Right lobe of liver (tissue), 4 donors: Measurements from ENCODE around the gene FKBP7.

Experiments
- CTCF ChIP-seq, 4 donors: fragments of 200-600 bp in 3 of 4; fragments of 450-650 bp in 1 of 4; IDR thresholded peaks; one replicate each; pipeline versions ENCODE4 v1.5.1 to v1.8.0; 2016 to 2022; ENCODE audit warnings: antibody characterized with exemption in 4 of 4, mild to moderate bottlenecking in 2 of 4
- POLR2A ChIP-seq: fragments of 450-650 bp; IDR thresholded peaks from one replicate; pipeline ENCODE4 v1.6.1; 2017; ENCODE audit warnings: antibody characterized with exemption, mild to moderate bottlenecking
- donor health status: DM: no; HTN: no; CAD: no.
- donor health status: DM: no; HTN: no; CAD: no.
- donor health status: DM: no; HTN: yes; CAD: no.

- TF ChIP-seq CTCF (IDR thresholded peaks at IDR 0.05) (no peak), POLR2A (no peak)
Measured at GRCh38 chr2:178498137-178498536, 19.7 kb upstream of the FKBP7 start.
